GM12878 (cell line): Measurements from ENCODE around the gene PARP2. TPM values are rescaled to one million over a fixed set of nuclear protein-coding genes. Genes with fewer than 3 reads are reported as not detected.
A peak's percentile ranks its signal among the peaks of the same experiment; 100 is the strongest.

Source experiments
- BACH1 ChIP-seq: fragments of 450-650 bp; IDR thresholded peaks from 2 replicates; pipeline ENCODE4 v1.6.1; 2017; ENCODE audit warnings: mild to moderate bottlenecking, borderline replicate concordance
- CBX5 ChIP-seq: sonication (generic); IDR thresholded peaks from 2 replicates; pipeline ENCODE4 v1.6.1; 2016; ENCODE audit warnings: low read depth, moderate library complexity, mild to moderate bottlenecking, inconsistent platforms
- CREM ChIP-seq: IDR thresholded peaks from 2 replicates; pipeline ENCODE4 v1.6.1; 2014; ENCODE audit warnings: antibody characterized with exemption, low read depth
- EGR1 ChIP-seq, 2 experiments: IDR thresholded peaks; 1 replicate in 1 of 2; 2 replicates in 1 of 2; pipeline ENCODE4 v1.6.1; 2011 to 2012; ENCODE audit warnings: low read depth in 2 of 2, low read length in 2 of 2, borderline replicate concordance in 1 of 2, mild to moderate bottlenecking in 1 of 2, moderate library complexity in 1 of 2
- FOS ChIP-seq: IDR thresholded peaks from 3 replicates; pipeline ENCODE4 v1.6.1; 2011; ENCODE audit warnings: borderline replicate concordance; ENCODE audit not compliant: insufficient read length; ENCODE audit errors: extremely low read depth
- HDAC2 ChIP-seq: fragments of 200-600 bp; sonication (generic); IDR thresholded peaks from 2 replicates; pipeline ENCODE4 v1.6.1; 2017
- HDAC6 ChIP-seq: fragments of 200-600 bp; sonication (generic); IDR thresholded peaks from one replicate; pipeline ENCODE4 v1.8.0; 2017; ENCODE audit warnings: antibody characterized with exemption; ENCODE audit not compliant: unreplicated experiment
- JUNB ChIP-seq: IDR thresholded peaks from 2 replicates; pipeline ENCODE4 v1.6.1; 2016; ENCODE audit warnings: antibody characterized with exemption, mild to moderate bottlenecking
- JUND ChIP-seq: IDR thresholded peaks from 2 replicates; pipeline ENCODE4 v1.6.1; 2012; ENCODE audit warnings: low read depth, mild to moderate bottlenecking, low read length, improper control_type of control experiment, moderate library complexity
- KAT2A ChIP-seq: conservative IDR thresholded peaks from 2 replicates; pipeline ENCODE4 v1.6.1; 2011; ENCODE audit warnings: low read depth, low read length; ENCODE audit not compliant: control insufficient read depth
- MTA3 ChIP-seq: IDR thresholded peaks from 2 replicates; pipeline ENCODE4 v1.6.1; 2012; ENCODE audit warnings: low read length, inconsistent platforms, borderline replicate concordance
- MYB ChIP-seq: fragments of 150-350 bp; IDR thresholded peaks from 2 replicates; pipeline ENCODE4 v1.6.1; 2014; ENCODE audit warnings: mild to moderate bottlenecking, low read depth, low read length, borderline replicate concordance
- PML ChIP-seq: IDR thresholded peaks from 2 replicates; pipeline ENCODE4 v1.6.1; 2012; ENCODE audit warnings: low read length, inconsistent platforms
- RAD51 ChIP-seq: fragments of 450-650 bp; IDR thresholded peaks from 2 replicates; pipeline ENCODE4 v1.6.1; 2016; ENCODE audit warnings: moderate library complexity, mild to moderate bottlenecking, inconsistent platforms
- RBBP5 ChIP-seq: fragments of 200-600 bp; sonication (generic); conservative IDR thresholded peaks from 2 replicates; pipeline ENCODE4 v1.6.1; 2016
- REST ChIP-seq: IDR thresholded peaks from 2 replicates; pipeline ENCODE4 v1.6.1; 2012; ENCODE audit warnings: mild to moderate bottlenecking, low read depth, low read length
- SP1 ChIP-seq: IDR thresholded peaks from one replicate; pipeline ENCODE4 v1.6.1; 2011; ENCODE audit warnings: low read depth, low read length
- SREBF2 ChIP-seq: IDR thresholded peaks from 2 replicates; pipeline ENCODE4 v1.6.1; 2012; ENCODE audit warnings: mild to moderate bottlenecking, low read length
- TAF1 ChIP-seq: IDR thresholded peaks from 2 replicates; pipeline ENCODE4 v1.6.1; 2011; ENCODE audit warnings: mild to moderate bottlenecking, low read depth, low read length, borderline replicate concordance
- TBL1XR1 ChIP-seq: IDR thresholded peaks from 2 replicates; pipeline ENCODE4 v1.6.1; 2012; ENCODE audit warnings: low read depth, low read length, improper control_type of control experiment
- TCF12 ChIP-seq: IDR thresholded peaks from 2 replicates; pipeline ENCODE4 v1.6.1; 2011; ENCODE audit warnings: low read depth, mild to moderate bottlenecking, low read length
- ZBED1 ChIP-seq: IDR thresholded peaks from 2 replicates; pipeline ENCODE4 v1.6.1; 2016; ENCODE audit warnings: borderline replicate concordance
- ZNF274 ChIP-seq: IDR thresholded peaks from one replicate; pipeline ENCODE4 v1.8.0; 2011; ENCODE audit not compliant: insufficient read length, insufficient read depth
- ZNF384 ChIP-seq: IDR thresholded peaks from 2 replicates; pipeline ENCODE4 v1.6.1; 2012; ENCODE audit warnings: low read depth, mild to moderate bottlenecking, low read length, improper control_type of control experiment, borderline replicate concordance
- polyA plus RNA-seq, 11 experiments: library from polyadenylated mRNA; depleted of rRNA in 4 of 11; unstranded in 6 of 11; stranded (reverse) in 5 of 11; fragments of >200 nt; fragmentation: Nextera tagmentation in 4 of 11; fragmentation: Illumina TruSeq in 1 of 11; extraction: Ambion mirVana in 4 of 11; extraction: Trizol in 1 of 11; gene quantifications; 1 replicate in 1 of 11; 2 replicates in 10 of 11; pipeline versions ENCODE4 v1.2.1 to v1.2.3, GENCODE V29; 2011 to 2016; ENCODE audit warnings: inconsistent platforms in 2 of 11, missing spikeins in 2 of 11, low read depth in 1 of 11
- total RNA-seq, 4 experiments: library from RNA; depleted of rRNA in 3 of 4; stranded (reverse); fragments of >200 nt in 3 of 4; fragmentation: Illumina TruSeq in 1 of 4; extraction: Trizol in 1 of 4; gene quantifications; 2 replicates each; pipeline versions ENCODE4 v1.2.1 to v1.2.3, GENCODE V29; 2013 to 2021
- TF ChIP-seq, protein P1 (sequence below): IDR thresholded peaks from 2 replicates; pipeline ENCODE4 v1.6.1; 2011; ENCODE audit warnings: low read depth, low read length, improper control_type of control experiment, borderline replicate concordance
- TF ChIP-seq, protein P2 (sequence below): fragments of 450-650 bp; IDR thresholded peaks from 2 replicates; pipeline ENCODE4 v1.6.1; 2017; ENCODE audit warnings: borderline replicate concordance
- TF ChIP-seq, protein P3 (sequence below): IDR thresholded peaks from 2 replicates; pipeline ENCODE4 v1.6.1; 2012; ENCODE audit warnings: low read depth, low read length, improper control_type of control experiment

PARP2 gene
- total and polyA plus RNA-seq, 10 of the 15 experiments (the other 5 are each of a cell fraction or from before 2014, with no cell fraction given) = 26.7 to 75.4 (median 42.3) TPM

DNA sequence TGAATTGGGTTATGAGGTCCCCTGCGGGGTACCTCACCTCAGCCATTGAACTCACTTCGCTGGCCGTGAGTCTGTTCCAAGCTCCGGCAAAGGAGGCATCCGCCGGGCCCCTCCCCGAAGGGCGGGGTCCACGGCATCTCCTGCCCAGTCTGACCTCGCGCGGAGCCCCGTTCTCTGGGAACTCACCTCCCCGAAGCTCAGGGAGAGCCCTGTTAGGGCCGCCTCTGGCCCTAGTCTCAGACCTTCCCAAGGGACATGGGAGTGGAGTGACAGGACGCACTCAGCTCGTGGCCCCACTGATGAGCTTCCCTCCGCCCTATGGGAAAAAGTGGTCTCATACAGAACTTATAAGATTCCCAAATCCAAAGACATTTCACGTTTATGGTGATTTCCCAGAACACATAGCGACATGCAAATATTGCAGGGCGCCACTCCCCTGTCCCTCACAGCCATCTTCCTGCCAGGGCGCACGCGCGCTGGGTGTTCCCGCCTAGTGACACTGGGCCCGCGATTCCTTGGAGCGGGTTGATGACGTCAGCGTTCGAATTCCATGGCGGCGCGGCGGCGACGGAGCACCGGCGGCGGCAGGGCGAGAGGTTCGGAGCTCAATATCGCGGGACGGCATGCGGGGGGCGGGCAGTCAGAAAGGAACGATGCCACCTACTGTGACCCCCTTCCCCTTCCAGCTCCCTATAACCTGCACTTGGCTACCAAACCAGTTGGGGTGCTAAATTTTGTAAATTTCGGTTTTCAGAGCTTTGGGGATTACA, at the start of gene PARP2 (continued):
- no peak for TF ChIP-seq REST
- peak; percentile 100 for TF ChIP-seq PML
- TF ChIP-seq RBBP5 = no peak
- TF ChIP-seq SP1 = peak; percentile 68
- TF ChIP-seq TBL1XR1 = 0 out of 2 replicates have a peak, but pooled peaks have one; percentile 40
- no peak for TF ChIP-seq RAD51
- no peak for TF ChIP-seq FOS
- TF ChIP-seq HDAC6 = no peak
- TF ChIP-seq MTA3 = peak; percentile 91; the same call in 1 of the 2 replicates
- TF ChIP-seq TCF12 = peak; percentile 66; the same call in 1 of the 2 replicates
- TF ChIP-seq MYB = no peak
- TF ChIP-seq, protein P1, sequence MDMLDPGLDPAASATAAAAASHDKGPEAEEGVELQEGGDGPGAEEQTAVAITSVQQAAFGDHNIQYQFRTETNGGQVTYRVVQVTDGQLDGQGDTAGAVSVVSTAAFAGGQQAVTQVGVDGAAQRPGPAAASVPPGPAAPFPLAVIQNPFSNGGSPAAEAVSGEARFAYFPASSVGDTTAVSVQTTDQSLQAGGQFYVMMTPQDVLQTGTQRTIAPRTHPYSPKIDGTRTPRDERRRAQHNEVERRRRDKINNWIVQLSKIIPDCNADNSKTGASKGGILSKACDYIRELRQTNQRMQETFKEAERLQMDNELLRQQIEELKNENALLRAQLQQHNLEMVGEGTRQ = no peak
- TF ChIP-seq EGR1 (IDR thresholded peaks at IDR 0.05; ENCODE audit: borderline replicate concordance in 1 of 2, low read depth in 2 of 2, low read length in 2 of 2) = peak in 1 of 2 experiments; percentile 72; a peak in 2 of 3 replicates
- peak; percentile 98 for TF ChIP-seq CREM
- TF ChIP-seq, protein P2, sequence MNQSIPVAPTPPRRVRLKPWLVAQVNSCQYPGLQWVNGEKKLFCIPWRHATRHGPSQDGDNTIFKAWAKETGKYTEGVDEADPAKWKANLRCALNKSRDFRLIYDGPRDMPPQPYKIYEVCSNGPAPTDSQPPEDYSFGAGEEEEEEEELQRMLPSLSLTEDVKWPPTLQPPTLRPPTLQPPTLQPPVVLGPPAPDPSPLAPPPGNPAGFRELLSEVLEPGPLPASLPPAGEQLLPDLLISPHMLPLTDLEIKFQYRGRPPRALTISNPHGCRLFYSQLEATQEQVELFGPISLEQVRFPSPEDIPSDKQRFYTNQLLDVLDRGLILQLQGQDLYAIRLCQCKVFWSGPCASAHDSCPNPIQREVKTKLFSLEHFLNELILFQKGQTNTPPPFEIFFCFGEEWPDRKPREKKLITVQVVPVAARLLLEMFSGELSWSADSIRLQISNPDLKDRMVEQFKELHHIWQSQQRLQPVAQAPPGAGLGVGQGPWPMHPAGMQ = no peak
- no peak for TF ChIP-seq ZNF274
- no peak for TF ChIP-seq HDAC2
- TF ChIP-seq, protein P3, sequence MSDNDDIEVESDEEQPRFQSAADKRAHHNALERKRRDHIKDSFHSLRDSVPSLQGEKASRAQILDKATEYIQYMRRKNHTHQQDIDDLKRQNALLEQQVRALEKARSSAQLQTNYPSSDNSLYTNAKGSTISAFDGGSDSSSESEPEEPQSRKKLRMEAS = 0 out of 2 replicates have a peak, but pooled peaks have one; percentile 13
- no peak for TF ChIP-seq KAT2A
- peak; percentile 97 for TF ChIP-seq ZBED1
- TF ChIP-seq JUND = peak; percentile 80
- peak; percentile 67; the same call in 1 of the 2 replicates for TF ChIP-seq TAF1
- peak; percentile 92 for TF ChIP-seq SREBF2
- TF ChIP-seq ZNF384 = no peak
- peak; percentile 43 for TF ChIP-seq JUNB
- peak; percentile 98 for TF ChIP-seq BACH1
- TF ChIP-seq CBX5 = peak; percentile 87; the same call in 1 of the 2 replicates
